Measurements from ENCODE around the gene RHEBL1.

The RHEBL1 gene

GRCh38 chr12:49094975-49095365, 25.2 kb upstream of the RHEBL1 start:
- no peak for DNase-seq
- no peak overlapping the region for H3K4me3 ChIP-seq (ENCODE audit: low read depth, low read length)
- no peak overlapping the region for H3K27ac ChIP-seq
- TF ChIP-seq CTCF (IDR thresholded peaks at IDR 0.05; ENCODE audit: low read depth, low read length, missing control alignments) = no peak
- peaks cover 2% of the 10 kb centered on the region for H3K27me3 ChIP-seq (replicated peaks)
- in situ Hi-C loops (cut with HindIII; ENCODE audit: low pct_ligation_motif_present, low sequenced_read_pairs) = no loop called here
- H3K36me3 ChIP-seq (replicated peaks) = peaks cover 32% of the 10 kb centered on the region

- in situ Hi-C loops (cut with HindIII; ENCODE audit: low pct_ligation_motif_present, low sequenced_read_pairs) = no loop called here
- Histone ChIP-seq H3K36me3 (replicated peaks) (peaks cover 27% of the 10 kb centered on the region), H3K27me3 (replicated peaks) (peaks cover 8% of the 10 kb centered on the region), H3K27ac (no peak within 1 kb of the TSS), H3K4me3 (ENCODE audit: low read depth, low read length) (no peak within 1 kb of the TSS)
- no peak for DNase-seq
- TF ChIP-seq CTCF (IDR thresholded peaks at IDR 0.05; ENCODE audit: low read depth, low read length, missing control alignments) = no peak
These were observed 24.6 kb upstream of the RHEBL1 start, which contains the start of gene DHH for GRCh38 chr12:49094160-49094974. TSS of gene DHH (minus strand) at chr12:49094801. CDS start at chr12:49094512, 289 bp downstream.

GRCh38 chr12:49093792-49094159, 24.0 kb upstream of the RHEBL1 start:
- in situ Hi-C loops (cut with HindIII; ENCODE audit: low pct_ligation_motif_present, low sequenced_read_pairs) = no loop called here
- peaks cover 25% of the 10 kb centered on the region for H3K36me3 ChIP-seq (replicated peaks)
- H3K27me3 ChIP-seq (replicated peaks) = peaks cover 12% of the 10 kb centered on the region
- no peak overlapping the region for H3K4me3 ChIP-seq (ENCODE audit: low read depth, low read length)
- TF ChIP-seq CTCF (IDR thresholded peaks at IDR 0.05; ENCODE audit: low read depth, low read length, missing control alignments) = no peak
- no peak for DNase-seq
- no peak overlapping the region for H3K27ac ChIP-seq

GRCh38 chr12:49092816-49093406, 23.1 kb upstream of the RHEBL1 start:
- DNase-seq = no peak
- TF ChIP-seq CTCF (IDR thresholded peaks at IDR 0.05; ENCODE audit: low read depth, low read length, missing control alignments) = no peak
- H3K27ac ChIP-seq = no peak overlapping the region
- in situ Hi-C loops (cut with HindIII; ENCODE audit: low pct_ligation_motif_present, low sequenced_read_pairs) = no loop called here
- H3K36me3 ChIP-seq (replicated peaks) = peaks cover 17% of the 10 kb centered on the region
- H3K4me3 ChIP-seq (ENCODE audit: low read depth, low read length) = no peak overlapping the region
- peaks cover 12% of the 10 kb centered on the region for H3K27me3 ChIP-seq (replicated peaks)

- H3K27me3 ChIP-seq (replicated peaks) = peaks cover 12% of the 10 kb centered on the region
- H3K36me3 ChIP-seq (replicated peaks) = peaks cover 10% of the 10 kb centered on the region
- TF ChIP-seq CTCF (IDR thresholded peaks at IDR 0.05; ENCODE audit: low read depth, low read length, missing control alignments) = peak; percentile 71
- no peak for DNase-seq
- H3K27ac ChIP-seq = no peak overlapping the region
- in situ Hi-C loops (cut with HindIII; ENCODE audit: low pct_ligation_motif_present, low sequenced_read_pairs) = no loop called here
- peak overlapping the region; percentile 40 for H3K4me3 ChIP-seq (ENCODE audit: low read depth, low read length)
These were observed 22.5 kb upstream of the RHEBL1 start for GRCh38 chr12:49092086-49092815.

Data from brain microvascular endothelial cell (primary cell).